HFF-Myc (cell line): ENCODE measurements around the gene PRKN.

Source experiments
- DNase-seq: peaks from one replicate; pipeline ENCODE4 v3.0.0-alpha.2; 2011; ENCODE audit warnings: low read depth; ENCODE audit errors: extremely low read depth
- H3K4me3 ChIP-seq: replicated peaks from 2 replicates; pipeline ENCODE4 v1.5.1; 2011; ENCODE audit warnings: low read depth, mild to moderate bottlenecking, control low read depth, low read length
- CTCF ChIP-seq: IDR thresholded peaks from 2 replicates; pipeline ENCODE4 v1.5.1; 2012; ENCODE audit warnings: mild to moderate bottlenecking, low read depth, low read length, control low read depth; ENCODE audit errors: missing control alignments

Gene PRKN

GRCh38 chr6:162154001-162154400 is 573.6 kb downstream of the PRKN start:
- no peak for DNase-seq
- no peak overlapping the region for H3K4me3 ChIP-seq
- no peak for TF ChIP-seq CTCF

- no peak for DNase-seq
- no peak for TF ChIP-seq CTCF
- H3K4me3 ChIP-seq, result no peak overlapping the region
Observed at GRCh38 chr6:162153120-162153519, 574.4 kb downstream of the PRKN start.

- no peak overlapping the region for H3K4me3 ChIP-seq
- no peak for DNase-seq
- TF ChIP-seq CTCF, result no peak
Observed at GRCh38 chr6:162151021-162151665, 576.4 kb downstream of the PRKN start.

- no peak for TF ChIP-seq CTCF
- H3K4me3 ChIP-seq, result no peak overlapping the region
- DNase-seq, result no peak
Observed at GRCh38 chr6:162150295-162150694, 577.3 kb downstream of the PRKN start.

GRCh38 chr6:162149786-162150185 is 577.8 kb downstream of the PRKN start:
- no peak for TF ChIP-seq CTCF
- DNase-seq, result no peak
- no peak overlapping the region for H3K4me3 ChIP-seq

GRCh38 chr6:162147805-162148204 is 579.8 kb downstream of the PRKN start:
- TF ChIP-seq CTCF, result no peak
- no peak for DNase-seq
- H3K4me3 ChIP-seq, result no peak overlapping the region

GRCh38 chr6:162147281-162147680 is 580.3 kb downstream of the PRKN start:
- DNase-seq, result no peak
- no peak for TF ChIP-seq CTCF
- no peak overlapping the region for H3K4me3 ChIP-seq
